Sigmoid colon (tissue), 7 donors: ENCODE measurements around the gene PHF20. TPM values are rescaled to one million over a fixed set of nuclear protein-coding genes. Genes with fewer than 3 reads are reported as not detected.
"Not testable (repeated sequence)": the region's sequence is repeated elsewhere in the genome, so short reads cannot be mapped to it uniquely, and the experiment has no call there.

Experiments used
- DNase-seq: peaks from one replicate; pipeline ENCODE4 v3.0.0-alpha.2; 2019
- H3K27ac ChIP-seq, 4 donors: fragments of 200-600 bp; sonication (generic); one replicate each; pipeline ENCODE4 v1.5.1; 2016 to 2019; ENCODE audit warnings: mild to moderate bottlenecking in 1 of 4
- H3K27me3 ChIP-seq, 3 donors: fragments of 200-600 bp; sonication (generic); one replicate each; pipeline ENCODE4 v1.5.1; 2019; ENCODE audit warnings: mild to moderate bottlenecking in 1 of 3
- H3K36me3 ChIP-seq, 4 donors: fragments of 200-600 bp; sonication (generic); one replicate each; pipeline ENCODE4 v1.5.1; 2016 to 2019
- H3K4me1 ChIP-seq, 4 donors: fragments of 200-600 bp; sonication (generic); one replicate each; pipeline ENCODE4 v1.5.1; 2017 to 2019
- H3K4me3 ChIP-seq, 4 donors: fragments of 200-600 bp; sonication (generic); one replicate each; pipeline ENCODE4 v1.5.1; 2017 to 2019; ENCODE audit warnings: mild to moderate bottlenecking in 2 of 4, moderate library complexity in 1 of 4
- H3K9me3 ChIP-seq, 4 donors: fragments of 200-600 bp in 3 of 4; sonication (generic) in 3 of 4; one replicate each; pipeline versions ENCODE4 v1.5.1 to v1.6.1; 2013 to 2019
- CTCF ChIP-seq, 4 experiments: fragments of 450-650 bp in 3 of 4; fragments of 200-600 bp in 1 of 4; IDR thresholded peaks; one replicate each; pipeline ENCODE4 v1.5.1; 2016 to 2019; ENCODE audit warnings: antibody characterized with exemption in 4 of 4, mild to moderate bottlenecking in 3 of 4, moderate library complexity in 2 of 4
- EP300 ChIP-seq, 4 donors: sonication (generic); formaldehyde crosslinking; IDR thresholded peaks; one replicate each; pipeline ENCODE4 v1.6.1; 2017; ENCODE audit warnings: antibody characterized with exemption in 4 of 4
- POLR2A ChIP-seq, 2 donors: fragments of 450-650 bp; IDR thresholded peaks; one replicate each; pipeline ENCODE4 v1.6.1; 2016; ENCODE audit warnings: antibody characterized with exemption in 2 of 2, mild to moderate bottlenecking in 2 of 2, moderate library complexity in 2 of 2
- POLR2AphosphoS5 ChIP-seq, 4 donors: sonication (generic); formaldehyde crosslinking; IDR thresholded peaks; one replicate each; pipeline ENCODE4 v1.6.1; 2017; ENCODE audit warnings: antibody characterized with exemption in 4 of 4
- WGBS, 2 donors: extraction: QIAGEN DNeasy Blood & Tissue Kit; methylation state at CpG; one replicate each; pipeline ENCODE4 v1.1.7; 2013; 5-methylcytosine and 5-hydroxymethylcytosine counted together
- intact Hi-C: fragments of 100-400 bp; cut with DNase I; formaldehyde crosslinking; loops from one replicate; pipeline ENCODE4 v1.15.1; 2023
- polyA plus RNA-seq, 3 donors: library from polyadenylated mRNA; stranded (reverse); fragments of 200-250 nt; gene quantifications; one replicate each; pipeline ENCODE4 v1.2.3, GENCODE V29; 2013
- total RNA-seq, 4 donors: library from RNA; depleted of rRNA; stranded (reverse); fragments of >200 nt; gene quantifications; one replicate each; pipeline ENCODE4 v1.1.0, GENCODE V29; 2016
- donor health status: healthy with polysubstance abuse.
- donor health status: Bipolar disorder and iron deficiency.
- donor health status: healthy.

Gene PHF20
- total RNA-seq (10 to 100 TPM; 41.0 to 49.7 (median 45.5) TPM), polyA plus RNA-seq (10 to 100 TPM; 10.8 to 25.6 (median 17.6) TPM)

GRCh38 chr20:35771689-35772562 is at the start of gene PHF20:
TSS of gene PHF20 (plus strand) at chr20:35772015. CDS start at chr20:35801523, 29,508 bp downstream.
- H3K27ac ChIP-seq: peak within 1 kb of the TSS; percentile 93 to 97 (median 94)
- intact Hi-C loops: loop anchor here (1.0 to 5.0 kb wide), 3 partner anchors 30 to 153 kb away; partner anchors contain the start of gene RBM39
- TF ChIP-seq CTCF (IDR thresholded peaks at IDR 0.05) (no peak), POLR2A (IDR thresholded peaks at IDR 0.05) (peak in 1 of 2 donors; percentile 29), POLR2AphosphoS5 (IDR thresholded peaks at IDR 0.05) (peak; percentile 92 to 99 (median 95)), EP300 (IDR thresholded peaks at IDR 0.05) (peak; percentile 95 to 99 (median 97))
- no peaks in the 10 kb centered on the region for H3K9me3 ChIP-seq
- no peaks in the 10 kb centered on the region for H3K27me3 ChIP-seq
- peak within 1 kb of the TSS; percentile 62 to 84 (median 73) for H3K4me3 ChIP-seq
- 3 to 4% methylated on average over 87 of the region's 87 CpGs for WGBS, 2 donors
- DNase-seq: peak; percentile 100
- H3K4me1 ChIP-seq: peaks cover 0 to 60% (median 38%) of the 10 kb centered on the region in 4 donors
- peaks cover 0 to 8% (median 0%) of the 10 kb centered on the region in 4 donors for H3K36me3 ChIP-seq

- Histone ChIP-seq H3K4me1 (peaks cover 0 to 10% (median 2%) of the 10 kb centered on the region in 4 donors), H3K36me3 (peaks cover 75 to 99% (median 90%) of the 10 kb centered on the region in 4 donors)
- H3K27me3 ChIP-seq, H3K27ac ChIP-seq, H3K9me3 ChIP-seq, DNase-seq, H3K4me3 ChIP-seq, intact Hi-C loops: not testable (repeated sequence)
- 92 to 93% methylated on average over 4 of the region's 4 CpGs for WGBS, 2 donors
Observed at GRCh38 chr20:35723275-35723639, 48.6 kb upstream of the PHF20 start.

- not testable (repeated sequence) for H3K27ac ChIP-seq, H3K27me3 ChIP-seq, DNase-seq, H3K9me3 ChIP-seq, H3K4me3 ChIP-seq
- Histone ChIP-seq H3K36me3 (peaks cover 77 to 99% (median 91%) of the 10 kb centered on the region in 4 donors), H3K4me1 (peaks cover 0 to 10% (median 2%) of the 10 kb centered on the region in 4 donors)
- intact Hi-C loops: loop anchor here (2.0 kb wide), 1 partner anchor 15 kb away; no protein-coding TSS in a partner anchor
- WGBS, 2 donors: 95 to 97% methylated on average over 12 of the region's 12 CpGs
Observed at GRCh38 chr20:35723652-35724320, 48.0 kb upstream of the PHF20 start.

GRCh38 chr20:35724321-35725230 is 47.2 kb upstream of the PHF20 start:
- peaks cover 72 to 99% (median 87%) of the 10 kb centered on the region in 4 donors for H3K36me3 ChIP-seq
- H3K4me1 ChIP-seq: peaks cover 0 to 17% (median 6%) of the 10 kb centered on the region in 4 donors
- 81 to 88% methylated on average over 13 of the region's 13 CpGs for WGBS, 2 donors
- no peak for DNase-seq
- H3K27me3 ChIP-seq: no peaks in the 10 kb centered on the region
- H3K4me3 ChIP-seq: no peak overlapping the region
- TF ChIP-seq EP300 (IDR thresholded peaks at IDR 0.05) (no peak), POLR2AphosphoS5 (IDR thresholded peaks at IDR 0.05) (no peak), POLR2A (IDR thresholded peaks at IDR 0.05) (no peak), CTCF (IDR thresholded peaks at IDR 0.05) (no peak)
- no peaks in the 10 kb centered on the region for H3K9me3 ChIP-seq
- no peak overlapping the region for H3K27ac ChIP-seq
- intact Hi-C loops: loop anchor here (2.0 kb wide), 1 partner anchor 14 kb away; no protein-coding TSS in a partner anchor
